Esophagus muscularis mucosa (tissue), 4 donors: ENCODE measurements around the gene B4GALT1. TPM values are rescaled to one million over a fixed set of nuclear protein-coding genes. Genes with fewer than 3 reads are reported as not detected.
A peak's percentile ranks its signal among the peaks of the same experiment; 100 is the strongest.

Experiments used
- DNase-seq: peaks from one replicate; pipeline ENCODE4 v3.0.0-alpha.2; 2017; ENCODE audit errors: extremely low spot score
- H3K27ac ChIP-seq, 4 donors: fragments of 200-600 bp; sonication (generic); replicated peaks in 1 of 4; 1 replicate in 3 of 4; 2 replicates in 1 of 4; pipeline ENCODE4 v1.5.1; 2016 to 2019; ENCODE audit warnings: mild to moderate bottlenecking in 1 of 4
- H3K27me3 ChIP-seq, 4 donors: fragments of 200-600 bp; sonication (generic); one replicate each; pipeline versions ENCODE4 v1.5.1 to v1.6.0; 2016 to 2019
- H3K36me3 ChIP-seq, 4 donors: fragments of 200-600 bp; sonication (generic); one replicate each; pipeline ENCODE4 v1.5.1; 2016 to 2019
- H3K4me1 ChIP-seq, 4 donors: fragments of 200-600 bp; sonication (generic); one replicate each; pipeline ENCODE4 v1.5.1; 2016 to 2019
- H3K4me3 ChIP-seq, 4 donors: fragments of 200-600 bp; sonication (generic); 1 replicate in 2 of 4; 2 replicates in 2 of 4; pipeline ENCODE4 v1.5.1; 2016 to 2019; ENCODE audit warnings: mild to moderate bottlenecking in 4 of 4, moderate library complexity in 1 of 4
- H3K9me3 ChIP-seq, 4 donors: fragments of 200-600 bp; sonication (generic); 1 replicate in 3 of 4; 2 replicates in 1 of 4; pipeline ENCODE4 v1.5.1; 2016 to 2019
- EP300 ChIP-seq: sonication (generic); formaldehyde crosslinking; IDR thresholded peaks from one replicate; pipeline ENCODE4 v1.6.1; 2017; ENCODE audit warnings: antibody characterized with exemption
- POLR2A ChIP-seq: fragments of 450-650 bp; IDR thresholded peaks from one replicate; pipeline ENCODE4 v1.6.1; 2017; ENCODE audit warnings: antibody characterized with exemption, moderate library complexity, mild to moderate bottlenecking, low read depth
- POLR2AphosphoS5 ChIP-seq, 2 donors: sonication (generic); formaldehyde crosslinking; IDR thresholded peaks; one replicate each; pipeline ENCODE4 v1.6.1; 2017; ENCODE audit warnings: antibody characterized with exemption in 2 of 2
- WGBS: methylation state at CpG from one replicate; pipeline ENCODE4 v1.1.5; 2018; 5-methylcytosine and 5-hydroxymethylcytosine counted together
- intact Hi-C: fragments of 100-400 bp; cut with DNase I; formaldehyde crosslinking; loops from one replicate; pipeline ENCODE4 v1.15.1; 2023
- total RNA-seq, 4 donors: library from RNA; depleted of rRNA; stranded (reverse); fragments of >200 nt; gene quantifications; one replicate each; pipeline versions ENCODE4 v1.1.0 to v1.2.1, GENCODE V29; 2016
- TF ChIP-seq, protein P1 (sequence below), 3 experiments: fragments of 200-600 bp in 2 of 3; fragments of 450-650 bp in 1 of 3; sonication (generic) in 2 of 3; IDR thresholded peaks; one replicate each; pipeline ENCODE4 v1.5.1; 2017 to 2019; ENCODE audit warnings: antibody characterized with exemption in 3 of 3, mild to moderate bottlenecking in 2 of 3, moderate library complexity in 1 of 3

The B4GALT1 gene
- total RNA-seq, 4 donors from 2014 or later: 24.5 to 39.6 (median 37.8) TPM

DNA sequence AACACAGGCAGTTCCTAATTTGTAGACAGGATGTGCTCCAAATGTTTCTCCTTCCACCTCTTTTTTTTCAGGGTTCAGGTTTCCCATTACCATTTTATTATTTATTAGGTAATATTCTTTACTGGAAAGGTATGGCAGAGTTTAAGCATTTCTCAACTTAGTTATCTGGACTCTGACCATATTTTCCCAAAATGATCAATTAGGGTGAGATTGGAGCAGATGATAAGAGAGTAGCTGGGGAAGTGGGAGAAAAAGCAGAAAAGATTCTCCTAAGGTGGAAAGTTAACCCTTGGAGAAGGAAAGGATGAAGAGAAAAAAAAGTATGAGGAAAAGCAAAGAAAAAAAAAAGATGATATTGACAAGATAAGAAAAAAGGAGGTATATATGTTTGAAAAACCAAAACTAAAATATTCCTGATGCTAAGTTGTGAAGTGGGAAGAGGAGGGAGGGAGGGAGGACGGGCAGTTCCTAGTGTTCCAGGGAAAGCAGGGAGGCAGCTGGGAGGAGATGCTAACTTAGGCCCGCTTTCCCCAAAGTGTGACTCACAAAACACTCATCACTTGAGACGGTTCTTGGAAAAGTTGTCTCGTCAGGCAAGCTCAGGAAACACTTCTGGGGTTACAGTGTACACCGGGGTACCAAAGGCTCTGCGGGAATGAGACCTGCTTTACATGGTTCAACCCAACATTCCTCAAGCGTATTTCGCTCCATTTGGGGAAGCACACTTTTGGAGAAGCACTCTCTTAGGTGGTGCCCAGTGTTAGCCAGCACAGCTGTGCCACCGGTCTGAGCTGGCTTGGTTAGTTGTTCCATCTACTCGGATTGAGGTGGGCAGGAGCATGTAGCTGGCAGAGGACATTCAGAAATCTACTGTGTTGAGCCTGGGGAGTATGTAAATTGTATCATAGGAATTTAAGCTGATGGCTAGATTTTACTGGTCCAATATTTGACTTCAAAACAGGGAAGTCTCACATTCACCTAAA is 35.1 kb downstream of the B4GALT1 start:
- H3K27me3 ChIP-seq: no peaks in the 10 kb centered on the region
- H3K4me1 ChIP-seq: peaks cover 60 to 82% (median 67%) of the 10 kb centered on the region in 4 donors
- H3K4me3 ChIP-seq: no peak overlapping the region
- no peak for DNase-seq
- intact Hi-C loops: no loop called here
- TF ChIP-seq POLR2AphosphoS5 (IDR thresholded peaks at IDR 0.05) (peak; percentile 10 to 30), POLR2A (no peak)
- TF ChIP-seq, protein P1, sequence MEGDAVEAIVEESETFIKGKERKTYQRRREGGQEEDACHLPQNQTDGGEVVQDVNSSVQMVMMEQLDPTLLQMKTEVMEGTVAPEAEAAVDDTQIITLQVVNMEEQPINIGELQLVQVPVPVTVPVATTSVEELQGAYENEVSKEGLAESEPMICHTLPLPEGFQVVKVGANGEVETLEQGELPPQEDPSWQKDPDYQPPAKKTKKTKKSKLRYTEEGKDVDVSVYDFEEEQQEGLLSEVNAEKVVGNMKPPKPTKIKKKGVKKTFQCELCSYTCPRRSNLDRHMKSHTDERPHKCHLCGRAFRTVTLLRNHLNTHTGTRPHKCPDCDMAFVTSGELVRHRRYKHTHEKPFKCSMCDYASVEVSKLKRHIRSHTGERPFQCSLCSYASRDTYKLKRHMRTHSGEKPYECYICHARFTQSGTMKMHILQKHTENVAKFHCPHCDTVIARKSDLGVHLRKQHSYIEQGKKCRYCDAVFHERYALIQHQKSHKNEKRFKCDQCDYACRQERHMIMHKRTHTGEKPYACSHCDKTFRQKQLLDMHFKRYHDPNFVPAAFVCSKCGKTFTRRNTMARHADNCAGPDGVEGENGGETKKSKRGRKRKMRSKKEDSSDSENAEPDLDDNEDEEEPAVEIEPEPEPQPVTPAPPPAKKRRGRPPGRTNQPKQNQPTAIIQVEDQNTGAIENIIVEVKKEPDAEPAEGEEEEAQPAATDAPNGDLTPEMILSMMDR (IDR thresholded peaks at IDR 0.05): no peak
- peaks cover 20 to 79% (median 72%) of the 10 kb centered on the region in 4 donors for H3K36me3 ChIP-seq
- WGBS: 70% methylated on average over 10 of the region's 10 CpGs
- H3K27ac ChIP-seq: peak overlapping the region in 2 of 4 donors; percentile 30 to 63
- H3K9me3 ChIP-seq: no peaks in the 10 kb centered on the region

DNA sequence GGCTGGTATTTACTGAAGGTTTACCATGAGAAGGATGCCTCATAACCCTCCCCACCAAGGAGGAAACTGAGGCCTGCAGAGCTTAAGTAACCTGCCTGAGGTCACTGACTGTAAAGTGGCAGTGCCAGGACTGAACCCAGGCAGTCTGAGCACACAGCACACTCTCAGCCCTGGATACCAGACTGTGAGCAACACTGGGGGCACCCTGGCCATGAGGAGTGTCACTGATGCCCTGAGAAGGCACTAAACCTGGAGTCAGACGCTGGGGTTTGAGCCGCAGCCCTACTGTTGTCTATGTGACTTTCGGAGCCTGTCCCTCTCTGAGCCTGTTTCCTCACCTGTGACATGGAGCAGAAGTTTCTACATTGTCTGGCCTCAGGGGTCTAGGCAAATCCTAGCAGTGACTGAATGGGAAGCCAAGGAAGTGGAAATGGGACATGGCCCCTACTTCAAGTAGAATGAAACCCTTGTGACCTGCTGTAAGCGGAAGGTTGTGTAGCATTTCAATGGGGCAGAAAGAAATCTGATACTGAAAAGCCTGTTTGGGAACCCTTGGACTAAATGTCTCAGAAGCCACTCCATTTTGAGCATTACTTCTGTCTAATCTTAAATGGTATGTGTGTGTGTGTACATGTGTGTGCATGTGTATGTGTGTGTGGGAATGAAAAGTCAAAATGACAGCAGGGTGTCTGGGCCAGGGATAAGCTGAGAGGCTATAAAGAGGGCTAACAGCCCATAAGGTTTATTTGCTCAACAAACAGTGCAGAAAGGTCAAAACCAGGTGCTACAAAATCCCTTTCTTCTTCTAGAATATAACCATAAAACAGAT is 36.0 kb downstream of the B4GALT1 start:
- no peak for DNase-seq
- H3K4me1 ChIP-seq: peaks cover 56 to 78% (median 62%) of the 10 kb centered on the region in 4 donors

DNA sequence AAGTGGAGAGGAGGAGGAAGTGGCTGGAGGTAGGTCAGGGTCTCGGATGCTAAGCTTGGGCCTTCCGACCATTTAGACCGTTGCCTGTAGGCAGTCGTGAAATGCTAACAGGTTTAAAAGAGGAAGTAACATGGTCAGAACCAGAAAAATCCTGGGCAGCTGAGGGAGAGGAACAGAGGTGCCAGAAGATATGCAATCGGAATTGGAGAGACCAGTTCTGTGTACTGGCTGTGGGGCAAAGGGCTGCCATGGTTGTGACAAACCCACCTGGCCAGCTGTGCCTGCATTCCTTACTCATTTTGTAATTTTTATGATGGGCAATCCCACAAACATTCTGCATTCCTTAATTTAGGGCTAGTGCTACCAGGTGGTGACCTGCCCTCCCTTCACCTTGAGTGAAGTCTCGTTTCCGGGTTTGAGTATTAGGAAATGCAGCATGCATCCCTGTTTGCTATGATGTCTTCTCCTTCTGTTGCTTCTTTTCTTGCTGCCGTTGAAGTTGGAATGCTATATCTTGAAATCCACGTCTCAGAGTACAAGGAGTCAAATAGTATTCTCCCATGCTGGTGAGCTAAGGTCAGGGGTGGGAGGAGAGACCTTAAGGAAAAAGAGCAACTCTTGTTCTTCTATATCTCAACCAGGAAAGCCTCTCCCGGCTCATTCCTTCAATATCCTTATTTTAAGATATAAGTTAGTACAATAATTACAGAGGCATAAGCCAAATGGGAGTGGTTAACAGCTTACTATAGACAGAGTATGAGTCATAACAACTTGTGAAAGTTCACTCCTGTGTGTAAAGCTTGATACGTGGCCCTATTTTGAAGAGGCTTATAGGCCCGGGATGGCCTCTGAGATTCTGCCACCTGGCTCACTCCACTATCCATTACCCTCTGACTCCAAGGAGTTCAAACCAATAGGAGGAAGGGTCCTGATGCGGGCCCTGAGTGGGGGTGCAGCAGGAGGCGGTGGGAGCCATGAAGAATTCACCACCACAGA is 37.0 kb downstream of the B4GALT1 start:
- Histone ChIP-seq H3K27ac (no peak overlapping the region), H3K4me3 (no peak overlapping the region), H3K27me3 (no peaks in the 10 kb centered on the region), H3K4me1 (peaks cover 56 to 83% (median 64%) of the 10 kb centered on the region in 4 donors), H3K9me3 (no peaks in the 10 kb centered on the region), H3K36me3 (peaks cover 20 to 97% (median 84%) of the 10 kb centered on the region in 4 donors)
- TF ChIP-seq EP300 (no peak), POLR2A (no peak), POLR2AphosphoS5 (IDR thresholded peaks at IDR 0.05) (no peak)
- TF ChIP-seq, protein P1 (IDR thresholded peaks at IDR 0.05): no peak
- 74% methylated on average over 14 of the region's 14 CpGs for WGBS
- intact Hi-C loops: no loop called here
- no peak for DNase-seq

More for the DNA sequence above, 36.0 kb downstream of the B4GALT1 start:
- Histone ChIP-seq H3K27ac (peak overlapping the region in 1 of 4 donors; percentile 6), H3K36me3 (peaks cover 20 to 88% (median 76%) of the 10 kb centered on the region in 4 donors), H3K4me3 (no peak overlapping the region), H3K27me3 (no peaks in the 10 kb centered on the region), H3K9me3 (no peaks in the 10 kb centered on the region)
- WGBS: 100% methylated on average over 4 of the region's 4 CpGs
- intact Hi-C loops: no loop called here
- TF ChIP-seq, protein P1 (IDR thresholded peaks at IDR 0.05): no peak
- no peak for TF ChIP-seq POLR2AphosphoS5 (IDR thresholded peaks at IDR 0.05)
- TF ChIP-seq EP300: no peak
- no peak for TF ChIP-seq POLR2A
